Upper lobe of left lung (tissue), 6 donors: ENCODE measurements around the gene GPR31. TPM values are rescaled to one million over a fixed set of nuclear protein-coding genes. Genes with fewer than 3 reads are reported as not detected.

Experiments
- ATAC-seq, 2 donors: fragments of 200-7000 bp; cut with Tn5 transposase; one replicate each; pipeline ENCODE4 v1.9.1; 2022; ENCODE audit warnings: mild to moderate bottlenecking in 2 of 2, moderate library complexity in 2 of 2; ENCODE audit not compliant: low FRiP score in 2 of 2
- DNase-seq, 2 donors: peaks; one replicate each; pipeline ENCODE4 v3.0.0-alpha.2; 2019 to 2020
- H3K27ac ChIP-seq, 4 donors: fragments of 200-600 bp; sonication (generic); one replicate each; pipeline ENCODE4 v1.5.1; 2016 to 2019
- H3K27me3 ChIP-seq, 4 donors: fragments of 200-600 bp; sonication (generic); one replicate each; pipeline ENCODE4 v1.5.1; 2017 to 2019
- H3K36me3 ChIP-seq, 4 donors: fragments of 200-600 bp; sonication (generic); one replicate each; pipeline ENCODE4 v1.5.1; 2016 to 2019
- H3K4me1 ChIP-seq, 4 donors: fragments of 200-600 bp; sonication (generic); one replicate each; pipeline ENCODE4 v1.5.1; 2018 to 2019
- H3K4me3 ChIP-seq, 4 donors: fragments of 200-600 bp; sonication (generic); one replicate each; pipeline ENCODE4 v1.5.1; 2017 to 2019; ENCODE audit warnings: mild to moderate bottlenecking in 2 of 4, moderate library complexity in 1 of 4
- H3K9me3 ChIP-seq, 4 donors: fragments of 200-600 bp; sonication (generic); one replicate each; pipeline ENCODE4 v1.5.1; 2018 to 2019
- EP300 ChIP-seq, 4 donors: sonication (generic); formaldehyde crosslinking; IDR thresholded peaks; one replicate each; pipeline ENCODE4 v1.5.1; 2017; ENCODE audit warnings: antibody characterized with exemption in 4 of 4, control low read depth in 2 of 4
- POLR2A ChIP-seq, 4 donors: fragments of 450-650 bp; IDR thresholded peaks; one replicate each; pipeline ENCODE4 v1.5.1; 2016 to 2017; ENCODE audit warnings: antibody characterized with exemption in 4 of 4, mild to moderate bottlenecking in 2 of 4
- POLR2AphosphoS5 ChIP-seq, 2 donors: sonication (generic); formaldehyde crosslinking; IDR thresholded peaks; one replicate each; pipeline ENCODE4 v1.5.1; 2017; ENCODE audit warnings: antibody characterized with exemption in 2 of 2
- WGBS, 2 donors: methylation state at CpG; one replicate each; pipeline ENCODE4 v1.1.5; 2017 to 2018; 5-methylcytosine and 5-hydroxymethylcytosine counted together
- total RNA-seq, 6 donors: library from RNA; depleted of rRNA in 4 of 6; stranded (reverse); fragments of >200 nt in 4 of 6; gene quantifications; one replicate each; pipeline versions ENCODE4 v1.1.0 to v1.2.1, GENCODE V29; 2016 to 2021
- TF ChIP-seq, protein P1 (sequence below), 6 experiments: fragments of 450-650 bp in 4 of 6; fragments of 200-600 bp in 2 of 6; sonication (generic) in 2 of 6; IDR thresholded peaks; one replicate each; pipeline ENCODE4 v1.5.1; 2016 to 2019; ENCODE audit warnings: antibody characterized with exemption in 6 of 6
- donor health status: DM: no; HTN: no; CAD: no; lungs with moderate emphysema.
- donor health status: DM: no; HTN: yes; CAD: no; lungs with severe emphysema.

GPR31 gene
- total RNA-seq, 6 donors from 2014 or later: not detected

DNA sequence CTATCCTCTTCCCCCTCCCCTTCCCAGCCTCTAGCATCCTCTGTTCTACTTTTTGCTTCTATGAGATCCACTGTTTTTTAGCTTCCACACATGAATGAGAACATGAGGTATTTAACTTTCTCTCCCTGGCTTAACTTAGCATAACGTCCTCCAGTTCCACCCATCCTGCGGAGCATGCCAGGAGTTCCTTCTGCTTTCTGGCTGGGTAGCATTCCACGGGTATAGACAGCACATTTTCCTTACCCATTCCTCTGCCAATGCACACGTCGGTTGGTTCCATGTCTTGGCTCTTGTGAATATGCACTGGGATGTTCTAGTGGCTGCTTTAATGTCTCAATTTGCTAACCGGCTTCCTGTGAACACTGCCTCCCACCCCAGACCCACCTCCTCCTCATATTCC is 48.1 kb downstream of the GPR31 start:
- no peaks in the 10 kb centered on the region for H3K27me3 ChIP-seq
- TF ChIP-seq POLR2AphosphoS5 (IDR thresholded peaks at IDR 0.05) (no peak), POLR2A (IDR thresholded peaks at IDR 0.05) (no peak)
- no peaks in the 10 kb centered on the region for H3K9me3 ChIP-seq
- no peak overlapping the region for H3K4me3 ChIP-seq
- no peaks in the 10 kb centered on the region for H3K36me3 ChIP-seq
- no peaks in the 10 kb centered on the region for H3K4me1 ChIP-seq
- 65 to 67% methylated on average over 6 of the region's 6 CpGs for WGBS, 2 donors
- DNase-seq (no peak), ATAC-seq (no peak)
- H3K27ac ChIP-seq: no peak overlapping the region

DNA sequence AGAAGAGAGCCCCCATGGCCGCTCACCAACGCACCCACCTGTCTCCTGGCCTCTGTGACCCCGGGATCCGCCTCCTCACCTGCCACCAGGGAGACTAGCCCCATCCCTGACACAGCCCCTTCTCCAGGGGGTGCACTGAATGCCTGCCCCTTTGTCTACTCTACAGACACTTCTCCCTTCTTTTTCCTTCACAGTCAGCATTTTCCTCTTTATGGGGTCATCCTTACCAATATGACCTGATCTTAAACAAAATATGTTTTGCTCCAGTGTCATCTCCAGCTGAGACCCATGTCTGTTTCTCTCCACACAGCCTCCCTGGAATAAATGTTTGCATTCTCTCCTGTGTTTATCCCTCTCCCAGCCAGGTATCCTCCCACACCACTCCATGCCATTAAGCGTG is 49.5 kb downstream of the GPR31 start:
- 94 to 97% methylated on average over 5 of the region's 5 CpGs for WGBS, 2 donors
- Histone ChIP-seq H3K9me3 (no peaks in the 10 kb centered on the region), H3K27ac (no peak overlapping the region), H3K36me3 (no peaks in the 10 kb centered on the region), H3K4me3 (no peak overlapping the region), H3K27me3 (no peaks in the 10 kb centered on the region), H3K4me1 (no peaks in the 10 kb centered on the region)
- DNase-seq (no peak), ATAC-seq (no peak)
- TF ChIP-seq POLR2A (IDR thresholded peaks at IDR 0.05) (no peak), EP300 (IDR thresholded peaks at IDR 0.05) (no peak), POLR2AphosphoS5 (IDR thresholded peaks at IDR 0.05) (no peak)
- TF ChIP-seq, protein P1, sequence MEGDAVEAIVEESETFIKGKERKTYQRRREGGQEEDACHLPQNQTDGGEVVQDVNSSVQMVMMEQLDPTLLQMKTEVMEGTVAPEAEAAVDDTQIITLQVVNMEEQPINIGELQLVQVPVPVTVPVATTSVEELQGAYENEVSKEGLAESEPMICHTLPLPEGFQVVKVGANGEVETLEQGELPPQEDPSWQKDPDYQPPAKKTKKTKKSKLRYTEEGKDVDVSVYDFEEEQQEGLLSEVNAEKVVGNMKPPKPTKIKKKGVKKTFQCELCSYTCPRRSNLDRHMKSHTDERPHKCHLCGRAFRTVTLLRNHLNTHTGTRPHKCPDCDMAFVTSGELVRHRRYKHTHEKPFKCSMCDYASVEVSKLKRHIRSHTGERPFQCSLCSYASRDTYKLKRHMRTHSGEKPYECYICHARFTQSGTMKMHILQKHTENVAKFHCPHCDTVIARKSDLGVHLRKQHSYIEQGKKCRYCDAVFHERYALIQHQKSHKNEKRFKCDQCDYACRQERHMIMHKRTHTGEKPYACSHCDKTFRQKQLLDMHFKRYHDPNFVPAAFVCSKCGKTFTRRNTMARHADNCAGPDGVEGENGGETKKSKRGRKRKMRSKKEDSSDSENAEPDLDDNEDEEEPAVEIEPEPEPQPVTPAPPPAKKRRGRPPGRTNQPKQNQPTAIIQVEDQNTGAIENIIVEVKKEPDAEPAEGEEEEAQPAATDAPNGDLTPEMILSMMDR (IDR thresholded peaks at IDR 0.05): no peak

DNA sequence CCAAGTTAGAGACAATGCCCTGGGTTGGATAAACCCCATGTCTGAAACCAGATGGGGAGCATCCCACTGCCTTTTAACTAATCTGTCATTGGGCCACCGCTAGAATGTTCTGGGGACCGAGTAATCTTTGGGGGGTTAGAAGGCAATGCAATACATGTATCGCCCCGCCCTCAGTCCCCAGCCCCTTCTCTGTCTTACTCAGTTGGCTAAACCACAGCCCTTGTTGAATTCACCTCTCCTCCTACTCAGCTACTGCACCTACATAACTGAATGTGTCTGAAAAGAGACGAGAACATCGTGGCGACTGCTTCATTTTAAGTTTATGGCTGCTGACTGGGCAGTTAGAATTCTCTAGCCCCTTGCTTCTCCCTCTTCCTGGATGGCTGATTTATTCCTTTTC is 50.0 kb downstream of the GPR31 start:
- ATAC-seq (no peak), DNase-seq (no peak)
- no peak overlapping the region for H3K4me3 ChIP-seq
- 80 to 83% methylated on average over 7 of the region's 7 CpGs for WGBS, 2 donors
- no peaks in the 10 kb centered on the region for H3K9me3 ChIP-seq
- TF ChIP-seq POLR2AphosphoS5 (IDR thresholded peaks at IDR 0.05): no peak
- TF ChIP-seq EP300 (IDR thresholded peaks at IDR 0.05): no peak
- TF ChIP-seq, protein P1 (IDR thresholded peaks at IDR 0.05): no peak
- no peak for TF ChIP-seq POLR2A (IDR thresholded peaks at IDR 0.05)
- H3K4me1 ChIP-seq: no peaks in the 10 kb centered on the region
- H3K27me3 ChIP-seq: no peaks in the 10 kb centered on the region
- H3K27ac ChIP-seq: no peak overlapping the region
- H3K36me3 ChIP-seq: no peaks in the 10 kb centered on the region

DNA sequence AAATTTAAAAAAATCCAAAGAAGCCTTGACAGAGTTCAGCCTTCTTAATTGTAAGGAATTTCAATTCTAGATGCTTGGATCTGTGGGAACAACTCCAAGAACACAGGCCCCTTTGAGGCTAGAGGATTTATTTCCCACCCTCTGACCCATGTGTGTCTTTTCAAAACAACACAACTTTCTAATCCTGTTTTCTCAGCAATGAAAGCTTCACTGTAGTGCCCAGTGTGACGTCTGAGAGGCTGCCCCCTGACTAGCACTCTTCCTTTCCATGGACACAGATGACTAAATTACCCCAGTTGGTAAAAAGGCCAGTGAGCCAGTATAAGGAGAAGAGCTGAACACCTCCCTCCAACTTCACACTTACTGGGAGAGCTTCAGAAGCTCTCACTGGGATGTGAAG is 51.4 kb downstream of the GPR31 start:
- WGBS, 2 donors: 56 to 79% methylated on average over 1 of the region's 1 CpG

More for the DNA sequence above, 51.4 kb downstream of the GPR31 start:
- no peaks in the 10 kb centered on the region for H3K9me3 ChIP-seq
- no peaks in the 10 kb centered on the region for H3K36me3 ChIP-seq
- DNase-seq (no peak), ATAC-seq (no peak)
- H3K4me3 ChIP-seq: no peak overlapping the region
- no peaks in the 10 kb centered on the region for H3K27me3 ChIP-seq
- TF ChIP-seq POLR2AphosphoS5 (IDR thresholded peaks at IDR 0.05): no peak
- TF ChIP-seq, protein P1 (IDR thresholded peaks at IDR 0.05): no peak
- TF ChIP-seq EP300 (IDR thresholded peaks at IDR 0.05): no peak
- TF ChIP-seq POLR2A (IDR thresholded peaks at IDR 0.05): no peak
- no peaks in the 10 kb centered on the region for H3K4me1 ChIP-seq
- H3K27ac ChIP-seq: no peak overlapping the region

Other genes with a start within 250 kb of the GPR31 start
- 100 to 1,000 TPM in 3 of 6 donors, 10 to 100 TPM in 3; 66.4 to 131 (median 94.8) TPM for gene RNASET2, start 201.4 kb downstream of the GPR31 start, total RNA-seq
- 10 to 100 TPM in 4 of 6 donors, 1 to 10 TPM in 2; 7.8 to 70.2 (median 14.1) TPM for gene CEP43, start 158.6 kb downstream of the GPR31 start, total RNA-seq
- gene CCR6, start 34.9 kb downstream of the GPR31 start, total RNA-seq: 1 to 10 TPM in 2 of 6 donors, under 1 TPM in 1, not detected in 3; 0.34 to 1.9 (median 1.0) TPM
- not detected for gene UNC93A, start 133.3 kb upstream of the GPR31 start, total RNA-seq
- gene TTLL2, start 167.1 kb upstream of the GPR31 start, total RNA-seq: not detected